SU-DHL-6 (cell line): ENCODE measurements around the gene KCNB1.

Source experiments
- CTCF ChIP-seq: fragments of 200-600 bp; sonication (generic); IDR thresholded peaks from one replicate; pipeline ENCODE4 v1.5.1; 2017; ENCODE audit warnings: antibody characterized with exemption, mild to moderate bottlenecking, low read length, moderate library complexity; ENCODE audit not compliant: insufficient read depth, poor library complexity, severe bottlenecking
- EZH2phosphoT487 ChIP-seq: fragments of 200-600 bp; sonication (generic), shearing (Covaris generic); conservative IDR thresholded peaks from 2 replicates; pipeline ENCODE4 v1.6.1; 2018; ENCODE audit warnings: mild to moderate bottlenecking, antibody characterized with exemption, low read length, moderate library complexity, mixed read lengths

- TF ChIP-seq CTCF (no peak), EZH2phosphoT487 (no peak)
Observed at GRCh38 chr20:49409302-49409974, 73.0 kb downstream of the KCNB1 start.
